ENCODE results near the gene STK32C.

- TF ChIP-seq TARDBP (IDR thresholded peaks at IDR 0.05; ENCODE audit: borderline replicate concordance), result no peak
- TF ChIP-seq CTCF (IDR thresholded peaks at IDR 0.05 in 2 of 3, conservative IDR thresholded peaks at IDR 0.05 in 1 of 3; ENCODE audit: control insufficient read depth in 2 of 3, extremely low read depth in 1 of 3, insufficient read depth in 1 of 3, low read depth in 3 of 3, low read length in 3 of 3), result no peak
- TF ChIP-seq SP1 (IDR thresholded peaks at IDR 0.05; ENCODE audit: low read depth, low read length), result no peak
- TF ChIP-seq SIX5 (IDR thresholded peaks at IDR 0.05; ENCODE audit: low read depth, low read length, severe bottlenecking), result no peak
- no peak for TF ChIP-seq EZH2 (IDR thresholded peaks at IDR 0.05; ENCODE audit: borderline replicate concordance, control insufficient read depth, low read depth, low read length)
- TF ChIP-seq ZBTB40 (IDR thresholded peaks at IDR 0.05; ENCODE audit: borderline replicate concordance), result no peak
- TF ChIP-seq POLR2A (IDR thresholded peaks at IDR 0.05; ENCODE audit: low read depth, low read length), result no peak
- no peak for TF ChIP-seq ZZZ3 (IDR thresholded peaks at IDR 0.05; ENCODE audit: control insufficient read depth, insufficient read length, low read depth)
Measured at GRCh38 chr10:132227851-132228390, 79.8 kb downstream of the STK32C start.

Data from GM12878 (cell line).